Natural killer cell (primary cell): ENCODE measurements around the gene GRM1. TPM values are rescaled to one million over a fixed set of nuclear protein-coding genes. Genes with fewer than 3 reads are reported as not detected.

Experiments
- ATAC-seq, 3 donors: fragments of 150-1000 bp in 2 of 3; fragments of 200-7000 bp in 1 of 3; cut with Tn5 transposase; 1 replicate in 1 of 3; 2 replicates in 2 of 3; pipeline ENCODE4 v1.10.0; 2021; ENCODE audit warnings: mild to moderate bottlenecking in 2 of 3, moderate library complexity in 2 of 3
- DNase-seq, 2 donors: peaks; one replicate each; pipeline versions ENCODE4 v3.0.0 to v3.0.0-alpha.2; 2013 to 2021; ENCODE audit warnings: mixed read lengths in 1 of 2
- H3K27ac ChIP-seq: one replicate; pipeline ENCODE4 v1.5.1; 2013; ENCODE audit warnings: mild to moderate bottlenecking, low read length
- H3K27me3 ChIP-seq: one replicate; pipeline ENCODE4 v1.6.1; 2013; ENCODE audit warnings: low read length; ENCODE audit not compliant: control insufficient read depth, insufficient read depth
- H3K36me3 ChIP-seq: one replicate; pipeline ENCODE4 v1.6.1; 2013; ENCODE audit warnings: low read length; ENCODE audit not compliant: control insufficient read depth, insufficient read depth
- H3K4me1 ChIP-seq: one replicate; pipeline ENCODE4 v1.6.1; 2013; ENCODE audit warnings: low read length; ENCODE audit not compliant: control insufficient read depth, insufficient read depth
- H3K4me3 ChIP-seq: one replicate; pipeline ENCODE4 v1.5.1; 2013; ENCODE audit warnings: low read length
- H3K9me3 ChIP-seq: one replicate; pipeline ENCODE4 v1.6.1; 2013; ENCODE audit warnings: low read length; ENCODE audit not compliant: control insufficient read depth, insufficient read depth
- H3K27ac Mint-ChIP-seq, 2 donors: one replicate each; pipeline ENCODE4 v1.8.0; 2022; ENCODE audit warnings: mild to moderate bottlenecking in 2 of 2, mixed read lengths in 2 of 2, moderate library complexity in 1 of 2
- H3K27me3 Mint-ChIP-seq, 2 donors: one replicate each; pipeline ENCODE4 v1.8.0; 2022; ENCODE audit warnings: low read depth in 2 of 2, mixed read lengths in 2 of 2
- H3K36me3 Mint-ChIP-seq: one replicate; pipeline ENCODE4 v1.8.0; 2022; ENCODE audit warnings: mixed read lengths
- H3K4me1 Mint-ChIP-seq, 2 donors: one replicate each; pipeline ENCODE4 v1.8.0; 2022; ENCODE audit warnings: mixed read lengths in 2 of 2
- H3K4me3 Mint-ChIP-seq: one replicate; pipeline ENCODE4 v1.8.0; 2022; ENCODE audit warnings: mild to moderate bottlenecking, moderate library complexity, mixed read lengths
- H3K9me3 Mint-ChIP-seq, 2 donors: one replicate each; pipeline ENCODE4 v1.8.0; 2022; ENCODE audit warnings: mixed read lengths in 2 of 2
- CTCF ChIP-seq: fragments of 200-600 bp; IDR thresholded peaks from one replicate; pipeline ENCODE4 v1.8.0; 2022; ENCODE audit warnings: antibody characterized with exemption
- WGBS: methylation state at CpG from one replicate; pipeline ENCODE4 v1.1.7; 2013; ENCODE audit warnings: missing lambda C conversion rate; ENCODE audit not compliant: insufficient coverage; 5-methylcytosine and 5-hydroxymethylcytosine counted together
- intact Hi-C: fragments of 100-400 bp; cut with micrococcal nuclease; formaldehyde crosslinking; loops from one replicate; pipeline ENCODE4 v1.14.2; 2022
- total RNA-seq, 4 donors: library from RNA; stranded (reverse); fragments of 120-200 nt in 1 of 4; gene quantifications; one replicate each; pipeline versions ENCODE4 v1.2.3 to v1.2.4, GENCODE V29; 2013 to 2022

Gene GRM1
- total RNA-seq, 3 donors from 2014 or later (not counting 1 experiment from before 2014, with no cell fraction given) = not detected

GRCh38 chr6:146287691-146288369 is 259.0 kb downstream of the GRM1 start:
- no peaks in the 10 kb centered on the region for H3K36me3 ChIP-seq
- ATAC-seq = no peak
- H3K27ac ChIP-seq = no peak overlapping the region
- TF ChIP-seq CTCF = no peak
- intact Hi-C loops = no loop called here
- H3K9me3 ChIP-seq = no peaks in the 10 kb centered on the region
- no peak for DNase-seq
- Mint-ChIP-seq H3K9me3 (peaks cover 5 to 6% of the 10 kb centered on the region in 2 donors), H3K27ac (no peak overlapping the region), H3K36me3 (no peaks in the 10 kb centered on the region), H3K4me1 (no peaks in the 10 kb centered on the region), H3K4me3 (no peak overlapping the region), H3K27me3 (no peaks in the 10 kb centered on the region)
- H3K4me3 ChIP-seq = no peak overlapping the region
- 68% methylated on average over 1 of the region's 1 CpG for WGBS
- no peaks in the 10 kb centered on the region for H3K4me1 ChIP-seq
- H3K27me3 ChIP-seq = no peaks in the 10 kb centered on the region

GRCh38 chr6:146289816-146290588 is 261.1 kb downstream of the GRM1 start:
- no peak overlapping the region for H3K27ac ChIP-seq
- Mint-ChIP-seq H3K9me3 (peaks cover 5 to 6% of the 10 kb centered on the region in 2 donors), H3K4me1 (no peaks in the 10 kb centered on the region), H3K4me3 (no peak overlapping the region), H3K36me3 (no peaks in the 10 kb centered on the region), H3K27ac (no peak overlapping the region), H3K27me3 (no peaks in the 10 kb centered on the region)
- intact Hi-C loops = no loop called here
- ATAC-seq = no peak
- no peaks in the 10 kb centered on the region for H3K9me3 ChIP-seq
- H3K27me3 ChIP-seq = no peaks in the 10 kb centered on the region
- TF ChIP-seq CTCF = no peak
- WGBS = 85% methylated on average over 5 of the region's 5 CpGs
- DNase-seq = no peak
- no peak overlapping the region for H3K4me3 ChIP-seq
- no peaks in the 10 kb centered on the region for H3K36me3 ChIP-seq
- H3K4me1 ChIP-seq = no peaks in the 10 kb centered on the region

GRCh38 chr6:146290589-146290901 is 261.7 kb downstream of the GRM1 start:
- ATAC-seq = no peak

More at GRCh38 chr6:146290589-146290901, 261.7 kb downstream of the GRM1 start:
- no peak for DNase-seq
- no peaks in the 10 kb centered on the region for H3K36me3 Mint-ChIP-seq
- H3K9me3 Mint-ChIP-seq = peaks cover 5 to 6% of the 10 kb centered on the region in 2 donors
- WGBS = 90% methylated on average over 2 of the region's 2 CpGs
- Histone ChIP-seq H3K27me3 (no peaks in the 10 kb centered on the region), H3K27ac (no peak overlapping the region), H3K9me3 (no peaks in the 10 kb centered on the region), H3K36me3 (no peaks in the 10 kb centered on the region), H3K4me1 (no peaks in the 10 kb centered on the region), H3K4me3 (no peak overlapping the region)
- H3K27ac Mint-ChIP-seq = no peak overlapping the region
- intact Hi-C loops = no loop called here
- no peaks in the 10 kb centered on the region for H3K4me1 Mint-ChIP-seq
- no peak overlapping the region for H3K4me3 Mint-ChIP-seq
- TF ChIP-seq CTCF = no peak
- no peaks in the 10 kb centered on the region for H3K27me3 Mint-ChIP-seq
